HG03196 (cell line): ENCODE results near the gene TSSK6.

Source experiments
- ATAC-seq: cut with Tn5 transposase; IDR thresholded peaks from one replicate; pipeline ENCODE4 v1.9.1; 2021; ENCODE audit not compliant: unreplicated experiment

Gene TSSK6

GRCh38 chr19:19514881-19515641 lies at the start of gene TSSK6:
TSS of gene TSSK6 (minus strand) at chr19:19515548. CDS start at chr19:19515427, 121 bp downstream.
- ATAC-seq = no peak

GRCh38 chr19:19563348-19563848 lies 48.0 kb upstream of the TSSK6 start:
- ATAC-seq = no peak

- no peak for ATAC-seq
Observed at GRCh38 chr19:19562665-19563347, 47.5 kb upstream of the TSSK6 start.

GRCh38 chr19:19561946-19562664 lies 46.8 kb upstream of the TSSK6 start:
- no peak for ATAC-seq

GRCh38 chr19:19559931-19560330 lies 44.6 kb upstream of the TSSK6 start:
- ATAC-seq = no peak

GRCh38 chr19:19558636-19559035 lies 43.3 kb upstream of the TSSK6 start:
- no peak for ATAC-seq

- no peak for ATAC-seq
Observed at GRCh38 chr19:19558055-19558454, 42.7 kb upstream of the TSSK6 start.

- ATAC-seq = no peak
Observed at GRCh38 chr19:19554074-19555023, 39.0 kb upstream of the TSSK6 start.

GRCh38 chr19:19553670-19554069 lies 38.3 kb upstream of the TSSK6 start:
- ATAC-seq = no peak

GRCh38 chr19:19552798-19553197 lies 37.5 kb upstream of the TSSK6 start:
- no peak for ATAC-seq

GRCh38 chr19:19551853-19552192 lies 36.5 kb upstream of the TSSK6 start:
- ATAC-seq = no peak

- no peak for ATAC-seq
Observed at GRCh38 chr19:19550972-19551852, 35.9 kb upstream of the TSSK6 start.

GRCh38 chr19:19550485-19550929 lies 35.2 kb upstream of the TSSK6 start:
- no peak for ATAC-seq

GRCh38 chr19:19549804-19550464 lies 34.6 kb upstream of the TSSK6 start:
- ATAC-seq = no peak

GRCh38 chr19:19548915-19549759 lies 33.8 kb upstream of the TSSK6 start:
- ATAC-seq = no peak

GRCh38 chr19:19547674-19548336 lies 32.5 kb upstream of the TSSK6 start:
- ATAC-seq = no peak

GRCh38 chr19:19546751-19547162 lies 31.4 kb upstream of the TSSK6 start:
- no peak for ATAC-seq

GRCh38 chr19:19545707-19546106 lies 30.4 kb upstream of the TSSK6 start:
- ATAC-seq = no peak
